ENCODE data around the gene COQ3. TPM values are rescaled to one million over a fixed set of nuclear protein-coding genes. Genes with fewer than 3 reads are reported as not detected.
A peak's percentile ranks its signal among the peaks of the same experiment; 100 is the strongest.
"Not testable (repeated sequence)": the region's sequence is repeated elsewhere in the genome, so short reads cannot be mapped to it uniquely, and the experiment has no call there.

COQ3 gene
- total RNA-seq, 2 experiments from 2014 or later, result 8.3 to 10.9 TPM

GRCh38 chr6:99338188-99338587 is 55.8 kb downstream of the COQ3 start:
- H3K79me2 ChIP-seq (ENCODE audit: insufficient read depth, low read depth, low read length), result no peaks in the 10 kb centered on the region
- no peak overlapping the region for H2AFZ ChIP-seq (ENCODE audit: low read length)
- no peak for DNase-seq (ENCODE audit: low spot score)
- TF ChIP-seq EZH2phosphoT487 (IDR thresholded peaks at IDR 0.05; ENCODE audit: borderline replicate concordance, low read depth, low read length) (no peak), CTCF (conservative IDR thresholded peaks at IDR 0.05; ENCODE audit: low read length) (no peak)
- H3K27ac ChIP-seq (ENCODE audit: low read depth, low read length, poor library complexity, severe bottlenecking), result no peak overlapping the region
- H3K9me2 ChIP-seq (ENCODE audit: insufficient read depth, low read length), result no peaks in the 10 kb centered on the region
- POLR2A ChIA-PET, result interaction anchor here (0.8 to 1.5 kb wide), 2 partner anchors 14 to 16 kb away, joined by 3 to 4 read pairs; no protein-coding TSS in a partner anchor
- no TSS peak for BruUV-seq (replicated peaks)
- no peak overlapping the region for H3K4me2 ChIP-seq (ENCODE audit: low read length)
- no peaks in the 10 kb centered on the region for H3K9me3 ChIP-seq (ENCODE audit: low read length)
- intact Hi-C loops (cut with micrococcal nuclease; ENCODE audit: unreplicated experiment), result loop anchor here (10.0 kb wide), 1 partner anchor 407 kb away; no protein-coding TSS in a partner anchor
- H4K20me1 ChIP-seq (ENCODE audit: insufficient read depth, low read length), result no peaks in the 10 kb centered on the region
- no peak overlapping the region for H3K4me3 ChIP-seq (ENCODE audit: low read depth, low read length, poor library complexity, severe bottlenecking)
- H3K36me3 ChIP-seq (ENCODE audit: insufficient read depth, low read length), result no peaks in the 10 kb centered on the region
- H3K4me1 ChIP-seq (ENCODE audit: insufficient read depth, low read length, poor library complexity, severe bottlenecking), result no peaks in the 10 kb centered on the region
- CTCF ChIA-PET (ENCODE audit: unreplicated experiment), result no interaction called here

- H3K27ac ChIP-seq (ENCODE audit: low read depth, low read length, poor library complexity, severe bottlenecking); H3K4me3 ChIP-seq (ENCODE audit: low read depth, low read length, poor library complexity, severe bottlenecking); H3K79me2 ChIP-seq (ENCODE audit: insufficient read depth, low read depth, low read length); POLR2A ChIA-PET; CTCF ChIA-PET (ENCODE audit: unreplicated experiment); H4K20me1 ChIP-seq (ENCODE audit: insufficient read depth, low read length); BruUV-seq (replicated peaks); H2AFZ ChIP-seq (ENCODE audit: low read length); DNase-seq (ENCODE audit: low spot score); H3K4me1 ChIP-seq (ENCODE audit: insufficient read depth, low read length, poor library complexity, severe bottlenecking); H3K4me2 ChIP-seq (ENCODE audit: low read length); H3K9me3 ChIP-seq (ENCODE audit: low read length); H3K9me2 ChIP-seq (ENCODE audit: insufficient read depth, low read length); H3K36me3 ChIP-seq (ENCODE audit: insufficient read depth, low read length): not testable (repeated sequence)
- intact Hi-C loops (cut with micrococcal nuclease; ENCODE audit: unreplicated experiment), result loop anchor here (10.0 kb wide), 1 partner anchor 410 kb away; no protein-coding TSS in a partner anchor
These were observed 58.7 kb downstream of the COQ3 start for GRCh38 chr6:99335298-99335697.

DNA sequence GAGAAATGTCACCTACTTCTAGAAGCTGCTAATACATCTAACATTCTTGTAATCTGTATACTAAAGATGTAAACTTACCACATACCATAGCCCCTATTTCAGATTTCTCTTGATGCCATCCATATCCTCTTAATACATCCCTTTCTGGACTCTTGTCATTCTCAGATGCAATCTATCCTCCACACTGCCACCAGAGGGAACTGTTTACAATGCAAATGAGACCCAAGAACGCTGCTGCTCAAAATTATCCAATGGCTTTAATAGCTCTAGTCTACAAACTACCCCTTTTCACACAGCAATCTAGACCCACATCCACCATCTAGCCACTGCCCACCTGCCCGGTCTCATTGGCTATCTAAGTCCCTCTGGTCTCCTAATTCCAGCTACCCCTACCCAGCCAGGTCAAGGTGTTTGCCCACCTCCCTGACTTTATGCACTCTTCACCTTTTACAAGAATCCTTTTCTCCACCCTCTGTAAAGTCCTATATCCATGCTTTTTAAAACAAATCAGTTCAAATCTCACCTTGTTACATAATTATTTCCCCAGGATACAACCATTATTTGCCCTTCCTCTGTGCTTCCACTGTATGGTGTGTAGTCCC is 59.4 kb downstream of the COQ3 start:
- CTCF ChIA-PET (ENCODE audit: unreplicated experiment), result no interaction called here
- H3K9me2 ChIP-seq (ENCODE audit: insufficient read depth, low read length), result no peaks in the 10 kb centered on the region
- TF ChIP-seq CTCF (conservative IDR thresholded peaks at IDR 0.05; ENCODE audit: low read length), result peak; percentile 72
- no peak for TF ChIP-seq EZH2phosphoT487 (IDR thresholded peaks at IDR 0.05; ENCODE audit: borderline replicate concordance, low read depth, low read length)
- no peaks in the 10 kb centered on the region for H3K4me1 ChIP-seq (ENCODE audit: insufficient read depth, low read length, poor library complexity, severe bottlenecking)
- no peak overlapping the region for H3K4me3 ChIP-seq (ENCODE audit: low read depth, low read length, poor library complexity, severe bottlenecking)
- intact Hi-C loops (cut with micrococcal nuclease; ENCODE audit: unreplicated experiment), result loop anchor here (5.0 to 10.0 kb wide), 2 partner anchors 93 to 410 kb away; partner anchors contain the start of gene PNISR
- POLR2A ChIA-PET, result no interaction called here
- H3K36me3 ChIP-seq (ENCODE audit: insufficient read depth, low read length), result no peaks in the 10 kb centered on the region
- no TSS peak for BruUV-seq (replicated peaks)
- peak; percentile 33 for DNase-seq (ENCODE audit: low spot score)
- no peaks in the 10 kb centered on the region for H3K79me2 ChIP-seq (ENCODE audit: insufficient read depth, low read depth, low read length)
- no peak overlapping the region for H3K27ac ChIP-seq (ENCODE audit: low read depth, low read length, poor library complexity, severe bottlenecking)
- H3K9me3 ChIP-seq (ENCODE audit: low read length), result no peaks in the 10 kb centered on the region
- H4K20me1 ChIP-seq (ENCODE audit: insufficient read depth, low read length), result no peaks in the 10 kb centered on the region
- no peak overlapping the region for H3K4me2 ChIP-seq (ENCODE audit: low read length)
- no peak overlapping the region for H2AFZ ChIP-seq (ENCODE audit: low read length)
